Epithelial cell of proximal tubule (primary cell): ENCODE data around the gene HILPDA. TPM values are rescaled to one million over a fixed set of nuclear protein-coding genes. Genes with fewer than 3 reads are reported as not detected.

Experiments
- DNase-seq: peaks from one replicate; pipeline ENCODE4 v3.0.0-alpha.2; 2011; ENCODE audit warnings: low read depth
- H3K4me3 ChIP-seq: 2 replicates; pipeline ENCODE4 v1.5.1; 2011; ENCODE audit warnings: low read depth, mild to moderate bottlenecking, low read length
- total RNA-seq: library from RNA; depleted of rRNA; stranded (reverse); fragments of >200 nt; gene quantifications from 2 replicates; pipeline ENCODE4 v1.2.3, GENCODE V29; 2015
- TF ChIP-seq, protein P1 (sequence below): conservative IDR thresholded peaks from 2 replicates; pipeline ENCODE4 v1.5.1; 2012; ENCODE audit warnings: low read depth, mild to moderate bottlenecking, low read length

Gene HILPDA
- total RNA-seq, 1 donor from 2014 or later: 33.7 TPM

DNA sequence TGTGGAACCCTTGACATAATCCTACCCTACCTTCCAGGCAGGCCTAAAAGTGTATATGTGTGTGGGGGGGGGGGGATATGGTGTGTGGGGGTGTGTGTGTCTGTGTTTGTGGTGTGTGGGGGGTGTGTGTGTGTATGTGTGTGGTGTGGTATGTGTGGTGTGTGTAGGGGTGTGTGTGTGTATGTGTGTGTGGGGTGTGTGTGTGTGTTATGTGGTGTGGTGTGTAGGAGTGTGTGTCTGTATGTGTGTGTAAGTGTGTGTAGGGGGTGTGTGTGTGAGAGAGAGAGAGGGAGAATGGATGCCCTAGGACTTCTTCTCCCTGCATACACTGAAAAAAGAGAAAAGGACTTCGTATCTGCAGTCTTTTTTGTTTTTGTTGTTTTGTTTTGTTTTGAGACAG lies 33.6 kb upstream of the HILPDA start:
- H3K4me3 ChIP-seq: no peak overlapping the region
- no peak for DNase-seq
- TF ChIP-seq, protein P1, sequence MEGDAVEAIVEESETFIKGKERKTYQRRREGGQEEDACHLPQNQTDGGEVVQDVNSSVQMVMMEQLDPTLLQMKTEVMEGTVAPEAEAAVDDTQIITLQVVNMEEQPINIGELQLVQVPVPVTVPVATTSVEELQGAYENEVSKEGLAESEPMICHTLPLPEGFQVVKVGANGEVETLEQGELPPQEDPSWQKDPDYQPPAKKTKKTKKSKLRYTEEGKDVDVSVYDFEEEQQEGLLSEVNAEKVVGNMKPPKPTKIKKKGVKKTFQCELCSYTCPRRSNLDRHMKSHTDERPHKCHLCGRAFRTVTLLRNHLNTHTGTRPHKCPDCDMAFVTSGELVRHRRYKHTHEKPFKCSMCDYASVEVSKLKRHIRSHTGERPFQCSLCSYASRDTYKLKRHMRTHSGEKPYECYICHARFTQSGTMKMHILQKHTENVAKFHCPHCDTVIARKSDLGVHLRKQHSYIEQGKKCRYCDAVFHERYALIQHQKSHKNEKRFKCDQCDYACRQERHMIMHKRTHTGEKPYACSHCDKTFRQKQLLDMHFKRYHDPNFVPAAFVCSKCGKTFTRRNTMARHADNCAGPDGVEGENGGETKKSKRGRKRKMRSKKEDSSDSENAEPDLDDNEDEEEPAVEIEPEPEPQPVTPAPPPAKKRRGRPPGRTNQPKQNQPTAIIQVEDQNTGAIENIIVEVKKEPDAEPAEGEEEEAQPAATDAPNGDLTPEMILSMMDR: no peak

DNA sequence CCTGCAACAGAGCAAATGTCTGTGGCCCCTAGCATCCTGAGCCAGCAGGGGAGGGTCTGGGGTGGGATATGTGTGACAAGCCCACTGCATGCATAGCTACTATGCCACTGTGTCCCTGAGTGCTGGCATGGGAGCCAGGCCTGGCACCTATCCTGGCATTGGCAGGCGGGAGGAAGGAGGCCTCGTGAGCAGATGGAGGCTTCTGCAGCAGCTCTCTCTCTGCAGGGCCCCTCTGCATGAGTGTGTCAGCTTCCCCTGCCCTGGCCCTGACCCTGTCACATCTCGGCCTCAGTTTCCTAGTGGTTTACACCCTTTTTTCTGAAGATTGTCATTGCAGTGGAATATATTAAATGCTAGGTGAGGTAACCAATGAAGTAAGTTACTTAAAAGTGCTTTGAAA lies 32.8 kb upstream of the HILPDA start:
- TF ChIP-seq, protein P1: no peak
- no peak overlapping the region for H3K4me3 ChIP-seq

DNA sequence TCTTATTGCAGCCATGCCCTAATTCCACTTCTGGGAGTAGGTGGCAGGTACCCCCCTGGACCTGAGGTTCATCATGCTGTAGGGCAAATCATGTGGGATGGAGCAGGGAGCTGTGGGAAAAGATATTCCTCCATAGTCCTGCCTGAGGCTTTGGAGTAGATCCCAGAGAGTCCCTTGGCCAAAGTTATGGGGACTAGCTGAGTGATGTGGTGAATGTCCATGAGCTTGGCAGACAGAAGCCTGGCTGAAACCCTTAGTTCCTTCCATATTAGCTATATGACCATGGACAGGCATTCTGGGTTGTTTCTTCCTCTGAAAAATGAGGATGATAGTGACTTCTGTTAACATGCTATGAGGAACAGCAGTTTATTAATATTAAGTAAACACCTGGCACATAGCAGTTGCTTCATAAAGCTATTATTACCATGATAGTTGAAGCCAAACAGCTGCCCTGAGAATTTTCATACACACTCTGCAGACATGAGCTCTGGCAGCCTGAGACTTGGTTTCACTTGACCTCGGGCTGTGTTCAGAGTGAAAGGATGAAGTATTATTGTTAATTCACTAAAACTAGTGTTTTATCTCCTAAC lies 30.9 kb upstream of the HILPDA start:
- H3K4me3 ChIP-seq: no peak overlapping the region
- no peak for DNase-seq
- TF ChIP-seq, protein P1: no peak

More for the DNA sequence above, 32.8 kb upstream of the HILPDA start:
- DNase-seq: no peak

DNA sequence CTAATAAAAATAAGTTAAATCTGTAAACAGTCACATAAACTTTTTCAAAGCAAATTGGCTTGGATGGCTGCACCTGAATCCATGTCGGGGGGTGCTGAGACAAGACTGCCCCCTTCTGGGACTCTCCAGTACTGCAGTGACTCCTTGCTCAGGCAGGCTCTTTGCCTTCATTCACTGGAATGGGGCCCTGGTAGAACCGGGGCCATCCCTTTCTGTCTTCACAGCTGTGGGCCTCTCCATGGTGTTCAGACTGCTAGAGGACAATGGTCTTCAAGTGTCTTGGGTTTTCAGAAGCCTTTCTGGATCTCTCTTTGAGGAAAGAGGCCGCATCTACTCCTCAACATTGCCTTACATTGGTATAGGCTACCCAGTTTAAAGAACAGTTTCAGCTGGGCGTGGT lies 29.8 kb upstream of the HILPDA start:
- TF ChIP-seq, protein P1: peak; percentile 97
- no peak for DNase-seq
- no peak overlapping the region for H3K4me3 ChIP-seq

DNA sequence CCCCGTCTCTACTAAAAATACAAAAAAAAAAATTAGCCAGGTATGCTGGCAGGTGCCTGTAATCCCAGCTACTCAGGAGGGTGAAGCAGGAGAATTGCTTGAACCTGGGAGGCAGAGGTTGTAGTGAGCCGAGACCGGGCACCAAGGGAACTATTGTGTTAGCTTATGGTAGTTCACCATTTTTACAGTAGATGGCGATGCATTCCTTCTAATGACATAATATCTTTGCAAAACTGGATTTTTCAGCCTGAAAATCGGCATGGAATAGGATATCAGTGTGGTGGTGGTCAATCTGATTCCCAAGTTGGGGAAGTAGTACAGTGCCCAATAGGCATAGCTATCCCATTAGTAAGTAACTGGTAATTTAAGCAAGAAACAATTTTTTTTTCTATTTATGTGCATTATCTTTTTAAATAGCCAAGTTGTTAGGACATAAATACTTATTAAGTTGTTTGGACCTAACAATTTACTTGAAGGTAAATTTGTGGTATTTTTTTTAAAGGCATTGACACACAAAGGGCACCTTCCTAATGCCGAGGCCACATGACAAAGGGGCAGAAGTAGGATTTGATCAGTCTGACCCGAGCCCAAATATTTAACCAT lies 28.3 kb upstream of the HILPDA start:
- DNase-seq: peak; percentile 15
- TF ChIP-seq, protein P1: peak; percentile 67
- H3K4me3 ChIP-seq: no peak overlapping the region

DNA sequence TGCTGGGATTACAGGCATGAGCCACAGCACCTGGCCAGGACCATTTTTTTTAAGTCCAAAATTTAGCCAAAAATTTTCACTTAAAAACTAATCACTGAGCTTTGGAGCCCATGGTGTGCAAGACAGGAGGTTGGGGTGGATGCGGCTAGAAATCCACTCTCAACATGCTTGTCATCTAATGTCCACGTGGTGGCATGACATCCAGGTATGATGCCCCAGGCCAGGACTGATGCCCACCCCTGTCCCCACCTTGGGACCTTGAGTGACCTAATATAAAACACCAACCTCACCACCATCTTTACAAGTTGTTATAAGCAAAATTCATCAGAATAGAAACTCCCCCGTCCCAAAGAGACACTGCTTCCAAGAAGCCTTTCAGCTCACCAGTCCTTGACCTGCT lies 25.5 kb upstream of the HILPDA start:
- H3K4me3 ChIP-seq: no peak overlapping the region
- DNase-seq: no peak
- TF ChIP-seq, protein P1: peak; percentile 9

DNA sequence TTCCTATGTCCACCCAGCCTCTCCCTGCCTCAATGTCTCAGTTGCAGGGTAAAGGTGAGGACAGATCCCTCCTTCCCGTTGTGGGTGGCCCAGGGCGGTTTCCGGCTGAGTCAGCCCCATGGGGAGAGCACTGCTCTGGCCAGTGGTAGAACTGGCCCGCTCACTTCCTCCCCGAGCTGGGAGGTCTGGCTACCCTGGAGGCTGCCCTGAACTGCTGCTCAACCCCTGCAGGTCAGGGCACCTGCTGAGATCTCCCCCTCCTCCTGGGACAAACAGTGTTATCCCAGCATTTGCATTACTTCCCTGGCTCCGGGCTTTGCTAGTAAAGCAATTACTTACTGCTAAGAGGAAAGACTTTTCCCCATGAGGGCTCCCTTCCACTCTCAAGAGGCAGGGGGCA lies 24.5 kb upstream of the HILPDA start:
- TF ChIP-seq, protein P1: no peak
- no peak for DNase-seq
- H3K4me3 ChIP-seq: no peak overlapping the region
